HepG2 (cell line): ENCODE measurements around the gene HERC6. TPM values are rescaled to one million over a fixed set of nuclear protein-coding genes. Genes with fewer than 3 reads are reported as not detected.

Experiments
- ATAC-seq: fragments of 200-7000 bp; cut with Tn5 transposase; 3 replicates; pipeline ENCODE4 v1.9.1; 2020; ENCODE audit warnings: mild to moderate bottlenecking, moderate library complexity
- BruUV-seq: library from RNA; stranded (reverse); fragments of 400-500 nt; replicated peaks from 2 replicates; lab custom pipeline; 2021; lab: Mats Ljungman, UMichigan
- CTCF ChIA-PET: fragments of 300-600 bp; formaldehyde crosslinking; extraction: SDS; loops from one replicate; lab custom pipeline; 2021; ENCODE audit warnings: low total read pairs, inconsistent platforms, low intra/inter-chr PET ratio; lab: Yijun Ruan, JAX
- POLR2A ChIA-PET: fragments of 350-600 bp; sonication (Branson Sonifier 250); formaldehyde crosslinking; loops from one replicate; lab custom pipeline; 2020; ENCODE audit warnings: antibody characterized with exemption, inconsistent platforms; lab: Yijun Ruan, JAX
- DNase-seq: peaks from one replicate; pipeline ENCODE4 v3.0.0-alpha.2; 2015; ENCODE audit warnings: low spot score
- FAIRE-seq: peaks from 3 replicates; lab custom pipeline; 2011; peaks lifted over from hg19 to GRCh38; lab: Jason Lieb, UNC
- H2AFZ ChIP-seq: one replicate; pipeline ENCODE4 v1.6.1; 2011; ENCODE audit warnings: low read length, inconsistent platforms
- H3K27ac ChIP-seq: fragments of 300-600 bp; 3 replicates; pipeline ENCODE4 v1.8.0; 2011; ENCODE audit warnings: mixed run types, mild to moderate bottlenecking, mixed read lengths, low read length, inconsistent platforms; ENCODE audit not compliant: insufficient read depth; ENCODE audit errors: extremely low read length
- H3K27me3 ChIP-seq, 2 experiments: fragments of 200-600 bp in 1 of 2; 2 replicates in 1 of 2; 3 replicates in 1 of 2; pipeline versions ENCODE4 v1.6.0 to v1.8.0; 2011; ENCODE audit warnings: low read length in 2 of 2, mild to moderate bottlenecking in 2 of 2, moderate library complexity in 2 of 2, inconsistent platforms in 1 of 2; ENCODE audit not compliant: insufficient read depth in 2 of 2, control insufficient read depth in 1 of 2
- H3K36me3 ChIP-seq, 2 experiments: fragments of 200-600 bp in 1 of 2; replicated peaks in 1 of 2; 2 replicates in 1 of 2; 3 replicates in 1 of 2; pipeline versions ENCODE4 v1.5.1 to v1.8.0; 2011; ENCODE audit warnings: low read length in 2 of 2, inconsistent platforms in 1 of 2; ENCODE audit not compliant: insufficient read depth in 2 of 2, control insufficient read depth in 1 of 2
- H3K4me1 ChIP-seq: 2 replicates; pipeline ENCODE4 v1.5.1; 2012; ENCODE audit warnings: low read length, inconsistent platforms; ENCODE audit not compliant: insufficient read depth
- H3K4me2 ChIP-seq: 2 replicates; pipeline ENCODE4 v1.6.0; 2011; ENCODE audit warnings: low read depth, low read length, inconsistent platforms
- H3K4me3 ChIP-seq, 3 experiments: fragments of 200-600 bp in 1 of 3; sonication (generic), shearing (Covaris generic) in 1 of 3; replicated peaks in 1 of 3; 2 replicates each; pipeline ENCODE4 v1.5.1; 2011 to 2016; ENCODE audit warnings: low read length in 3 of 3, inconsistent platforms in 2 of 3, low read depth in 2 of 3, mild to moderate bottlenecking in 2 of 3, control low read depth in 1 of 3, mixed read lengths in 1 of 3; ENCODE audit not compliant: insufficient read depth in 1 of 3
- H3K79me2 ChIP-seq: one replicate; pipeline ENCODE4 v1.6.1; 2011; ENCODE audit warnings: low read length, inconsistent platforms; ENCODE audit not compliant: insufficient read depth
- H3K9ac ChIP-seq: 2 replicates; pipeline ENCODE4 v1.6.0; 2011; ENCODE audit warnings: mild to moderate bottlenecking, low read depth, low read length, inconsistent platforms; ENCODE audit not compliant: insufficient read depth
- H3K9me3 ChIP-seq: 2 replicates; pipeline ENCODE4 v1.5.1; 2012; ENCODE audit warnings: mild to moderate bottlenecking, low read length
- H4K20me1 ChIP-seq: 2 replicates; pipeline ENCODE4 v1.6.0; 2011; ENCODE audit warnings: inconsistent platforms, mild to moderate bottlenecking, low read length, moderate library complexity; ENCODE audit not compliant: insufficient read depth
- GLI4 ChIP-seq: sonication (generic); formaldehyde crosslinking; IDR thresholded peaks from 2 replicates; pipeline ENCODE4 v1.5.1; 2020; ENCODE audit warnings: missing genetic modification reagents, mild to moderate bottlenecking, moderate library complexity, borderline replicate concordance
- SIN3B ChIP-seq: fragments of 150-350 bp; IDR thresholded peaks from 2 replicates; pipeline ENCODE4 v1.6.1; 2014; ENCODE audit warnings: low read length
- TOE1 ChIP-seq: sonication (generic); formaldehyde crosslinking; IDR thresholded peaks from 2 replicates; pipeline ENCODE4 v1.4.0; 2020; ENCODE audit warnings: mild to moderate bottlenecking, missing genetic modification reagents
- ZNF124 ChIP-seq: sonication (generic); formaldehyde crosslinking; IDR thresholded peaks from 2 replicates; pipeline ENCODE4 v1.4.0; 2020; ENCODE audit warnings: missing genetic modification reagents
- ZNF274 ChIP-seq: sonication (generic); formaldehyde crosslinking; IDR thresholded peaks from 2 replicates; pipeline ENCODE4 v1.5.1; 2020; ENCODE audit warnings: mild to moderate bottlenecking, missing genetic modification reagents
- ZNF460 ChIP-seq: sonication (generic); formaldehyde crosslinking; IDR thresholded peaks from 2 replicates; pipeline ENCODE4 v1.5.1; 2020; ENCODE audit warnings: missing genetic modification reagents, mild to moderate bottlenecking, borderline replicate concordance
- ZNF644 ChIP-seq: IDR thresholded peaks from 2 replicates; pipeline ENCODE4 v1.6.1; 2016; ENCODE audit warnings: low read depth
- ZNF891 ChIP-seq: sonication (generic); formaldehyde crosslinking; IDR thresholded peaks from 2 replicates; pipeline ENCODE4 v1.5.0; 2020; ENCODE audit warnings: mild to moderate bottlenecking, missing genetic modification reagents
- WGBS: methylation state at CpG from one replicate; pipeline ENCODE4 v1.1.6; 2017; ENCODE audit warnings: low lambda C conversion rate; 5-methylcytosine and 5-hydroxymethylcytosine counted together
- in situ Hi-C: cut with HindIII; loops from 2 replicates; pipeline ENCODE4 v1.10.0; 2017; ENCODE audit warnings: low pct_unique_long_range_greater_than_20kb; ENCODE audit not compliant: extremely low pct_ligation_motif_present
- intact Hi-C: fragments of 100-400 bp; cut with micrococcal nuclease; formaldehyde crosslinking; loops from one replicate; pipeline ENCODE4 v1.10.0; 2022; ENCODE audit not compliant: unreplicated experiment
- polyA plus RNA-seq, 8 experiments: library from polyadenylated mRNA; depleted of rRNA in 3 of 8; stranded (reverse) in 7 of 8; unstranded in 1 of 8; fragments of >200 nt; fragmentation: Illumina TruSeq in 4 of 8; extraction: Trizol in 4 of 8; gene quantifications; 2 replicates each; pipeline versions ENCODE4 v1.2.1 to v1.2.3, GENCODE V29; 2011 to 2016; ENCODE audit warnings: low read depth in 4 of 8, missing spikeins in 1 of 8, mixed read lengths in 1 of 8; ENCODE audit not compliant: insufficient read depth in 1 of 8
- total RNA-seq, 5 experiments: library from RNA; depleted of rRNA; stranded (reverse); fragments of >200 nt; fragmentation: Illumina TruSeq; extraction: Trizol; gene quantifications; 2 replicates each; pipeline ENCODE4 v1.2.3, GENCODE V29; 2016; ENCODE audit warnings: low read depth in 1 of 5
- TF ChIP-seq, protein P1 (sequence below): sonication (generic); formaldehyde crosslinking; IDR thresholded peaks from one replicate; pipeline ENCODE4 v1.5.1; 2020; ENCODE audit warnings: mild to moderate bottlenecking, missing genetic modification reagents; ENCODE audit errors: not compliant biosample characterization
- TF ChIP-seq, protein P2 (sequence below): sonication (generic); formaldehyde crosslinking; IDR thresholded peaks from 2 replicates; pipeline ENCODE4 v1.9.0; 2021; ENCODE audit warnings: missing genetic modification reagents, mild to moderate bottlenecking, borderline replicate concordance
- TF ChIP-seq, protein P3 (sequence below): sonication (generic); formaldehyde crosslinking; IDR thresholded peaks from 2 replicates; pipeline ENCODE4 v1.4.0; 2020; ENCODE audit warnings: low read depth, mild to moderate bottlenecking, missing genetic modification reagents
- TF ChIP-seq, protein P4 (sequence below): sonication (generic); formaldehyde crosslinking; IDR thresholded peaks from 2 replicates; pipeline ENCODE4 v1.5.0; 2020; ENCODE audit warnings: missing genetic modification reagents

The HERC6 gene
- total and polyA plus RNA-seq, 2 of the 13 experiments (the other 11 are each of a cell fraction or from before 2014, with no cell fraction given) = 0.50 to 2.0 TPM

DNA sequence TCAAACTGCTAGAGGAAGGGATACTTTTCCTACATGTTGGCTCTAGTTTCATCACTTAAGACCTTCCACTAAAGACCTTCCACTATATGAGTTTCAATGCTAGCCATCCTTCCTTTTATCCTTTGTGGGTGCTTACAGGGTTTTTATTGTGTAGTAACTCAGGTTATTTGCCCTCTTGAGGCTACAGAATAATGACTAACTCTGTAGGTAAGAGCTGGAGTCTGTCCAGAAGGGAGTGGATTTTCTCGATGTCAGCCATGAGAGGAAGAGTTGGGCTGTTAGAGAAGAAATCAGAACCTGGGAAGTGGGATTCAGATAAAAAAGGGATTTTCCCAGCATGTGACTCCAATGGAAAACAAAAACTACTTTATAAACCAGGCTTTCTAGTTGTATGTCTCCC lies 50.7 kb downstream of the HERC6 start:
- intact Hi-C loops (no loop called here), in situ Hi-C loops (no loop called here)
- Histone ChIP-seq H3K79me2 (no peaks in the 10 kb centered on the region), H3K36me3 (no peaks in the 10 kb centered on the region), H4K20me1 (no peaks in the 10 kb centered on the region), H3K27ac (no peak overlapping the region), H3K4me2 (no peak overlapping the region), H3K4me1 (no peaks in the 10 kb centered on the region), H3K9ac (no peak overlapping the region), H3K4me3 (no peak overlapping the region), H3K27me3 (no peaks in the 10 kb centered on the region), H3K9me3 (peaks cover 9% of the 10 kb centered on the region; the same call in 1 of the 2 replicates), H2AFZ (no peak overlapping the region)
- POLR2A ChIA-PET = no interaction called here
- WGBS = 0% methylated on average over 1 of the region's 1 CpG
- ATAC-seq = no peak
- no peak for FAIRE-seq
- CTCF ChIA-PET = no interaction called here
- no peak for DNase-seq
- BruUV-seq = no TSS peak
- TF ChIP-seq SIN3B (no peak), TOE1 (CRISPR knock-in tag) (no peak), ZNF644 (CRISPR knock-in tag) (no peak), ZNF124 (no peak), ZNF891 (no peak), ZNF274 (no peak), GLI4 (CRISPR knock-in tag) (no peak), ZNF460 (no peak)
- TF ChIP-seq, protein P1, sequence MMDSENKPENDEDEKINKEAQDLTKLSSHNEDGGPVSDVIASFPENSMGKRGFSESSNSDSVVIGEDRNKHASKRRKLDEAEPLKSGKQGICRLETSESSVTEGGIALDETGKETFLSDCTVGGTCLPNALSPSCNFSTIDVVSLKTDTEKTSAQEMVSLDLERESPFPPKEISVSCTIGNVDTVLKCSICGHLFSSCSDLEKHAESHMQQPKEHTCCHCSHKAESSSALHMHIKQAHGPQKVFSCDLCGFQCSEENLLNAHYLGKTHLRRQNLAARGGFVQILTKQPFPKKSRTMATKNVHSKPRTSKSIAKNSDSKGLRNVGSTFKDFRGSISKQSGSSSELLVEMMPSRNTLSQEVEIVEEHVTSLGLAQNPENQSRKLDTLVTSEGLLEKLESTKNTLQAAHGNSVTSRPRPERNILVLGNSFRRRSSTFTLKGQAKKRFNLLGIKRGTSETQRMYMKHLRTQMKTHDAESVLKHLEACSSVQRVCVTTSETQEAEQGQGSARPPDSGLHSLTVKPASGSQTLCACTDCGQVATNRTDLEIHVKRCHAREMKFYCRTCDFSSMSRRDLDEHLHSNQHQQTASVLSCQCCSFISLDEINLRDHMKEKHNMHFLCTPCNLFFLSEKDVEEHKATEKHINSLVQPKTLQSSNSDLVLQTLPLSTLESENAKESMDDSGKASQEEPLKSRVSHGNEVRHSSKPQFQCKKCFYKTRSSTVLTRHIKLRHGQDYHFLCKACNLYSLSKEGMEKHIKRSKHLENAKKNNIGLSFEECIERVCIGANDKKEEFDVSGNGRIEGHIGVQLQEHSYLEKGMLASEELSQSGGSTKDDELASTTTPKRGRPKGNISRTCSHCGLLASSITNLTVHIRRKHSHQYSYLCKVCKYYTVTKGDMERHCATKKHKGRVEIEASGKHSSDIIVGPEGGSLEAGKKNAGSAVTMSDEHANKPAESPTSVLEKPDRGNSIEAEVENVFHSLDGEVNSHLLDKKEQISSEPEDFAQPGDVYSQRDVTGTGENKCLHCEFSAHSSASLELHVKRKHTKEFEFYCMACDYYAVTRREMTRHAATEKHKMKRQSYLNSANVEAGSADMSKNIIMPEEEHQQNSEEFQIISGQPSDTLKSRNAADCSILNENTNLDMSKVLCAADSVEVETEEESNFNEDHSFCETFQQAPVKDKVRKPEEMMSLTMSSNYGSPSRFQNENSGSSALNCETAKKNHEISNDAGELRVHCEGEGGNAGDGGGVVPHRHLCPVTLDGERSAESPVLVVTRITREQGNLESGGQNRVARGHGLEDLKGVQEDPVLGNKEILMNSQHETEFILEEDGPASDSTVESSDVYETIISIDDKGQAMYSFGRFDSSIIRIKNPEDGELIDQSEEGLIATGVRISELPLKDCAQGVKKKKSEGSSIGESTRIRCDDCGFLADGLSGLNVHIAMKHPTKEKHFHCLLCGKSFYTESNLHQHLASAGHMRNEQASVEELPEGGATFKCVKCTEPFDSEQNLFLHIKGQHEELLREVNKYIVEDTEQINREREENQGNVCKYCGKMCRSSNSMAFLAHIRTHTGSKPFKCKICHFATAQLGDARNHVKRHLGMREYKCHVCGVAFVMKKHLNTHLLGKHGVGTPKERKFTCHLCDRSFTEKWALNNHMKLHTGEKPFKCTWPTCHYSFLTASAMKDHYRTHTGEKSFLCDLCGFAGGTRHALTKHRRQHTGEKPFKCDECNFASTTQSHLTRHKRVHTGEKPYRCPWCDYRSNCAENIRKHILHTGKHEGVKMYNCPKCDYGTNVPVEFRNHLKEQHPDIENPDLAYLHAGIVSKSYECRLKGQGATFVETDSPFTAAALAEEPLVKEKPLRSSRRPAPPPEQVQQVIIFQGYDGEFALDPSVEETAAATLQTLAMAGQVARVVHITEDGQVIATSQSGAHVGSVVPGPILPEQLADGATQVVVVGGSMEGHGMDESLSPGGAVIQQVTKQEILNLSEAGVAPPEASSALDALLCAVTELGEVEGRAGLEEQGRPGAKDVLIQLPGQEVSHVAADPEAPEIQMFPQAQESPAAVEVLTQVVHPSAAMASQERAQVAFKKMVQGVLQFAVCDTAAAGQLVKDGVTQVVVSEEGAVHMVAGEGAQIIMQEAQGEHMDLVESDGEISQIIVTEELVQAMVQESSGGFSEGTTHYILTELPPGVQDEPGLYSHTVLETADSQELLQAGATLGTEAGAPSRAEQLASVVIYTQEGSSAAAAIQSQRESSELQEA (CRISPR knock-in tag) = no peak
- TF ChIP-seq, protein P2, sequence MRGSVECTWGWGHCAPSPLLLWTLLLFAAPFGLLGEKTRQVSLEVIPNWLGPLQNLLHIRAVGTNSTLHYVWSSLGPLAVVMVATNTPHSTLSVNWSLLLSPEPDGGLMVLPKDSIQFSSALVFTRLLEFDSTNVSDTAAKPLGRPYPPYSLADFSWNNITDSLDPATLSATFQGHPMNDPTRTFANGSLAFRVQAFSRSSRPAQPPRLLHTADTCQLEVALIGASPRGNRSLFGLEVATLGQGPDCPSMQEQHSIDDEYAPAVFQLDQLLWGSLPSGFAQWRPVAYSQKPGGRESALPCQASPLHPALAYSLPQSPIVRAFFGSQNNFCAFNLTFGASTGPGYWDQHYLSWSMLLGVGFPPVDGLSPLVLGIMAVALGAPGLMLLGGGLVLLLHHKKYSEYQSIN (CRISPR knock-in tag) = no peak
- TF ChIP-seq, protein P3, sequence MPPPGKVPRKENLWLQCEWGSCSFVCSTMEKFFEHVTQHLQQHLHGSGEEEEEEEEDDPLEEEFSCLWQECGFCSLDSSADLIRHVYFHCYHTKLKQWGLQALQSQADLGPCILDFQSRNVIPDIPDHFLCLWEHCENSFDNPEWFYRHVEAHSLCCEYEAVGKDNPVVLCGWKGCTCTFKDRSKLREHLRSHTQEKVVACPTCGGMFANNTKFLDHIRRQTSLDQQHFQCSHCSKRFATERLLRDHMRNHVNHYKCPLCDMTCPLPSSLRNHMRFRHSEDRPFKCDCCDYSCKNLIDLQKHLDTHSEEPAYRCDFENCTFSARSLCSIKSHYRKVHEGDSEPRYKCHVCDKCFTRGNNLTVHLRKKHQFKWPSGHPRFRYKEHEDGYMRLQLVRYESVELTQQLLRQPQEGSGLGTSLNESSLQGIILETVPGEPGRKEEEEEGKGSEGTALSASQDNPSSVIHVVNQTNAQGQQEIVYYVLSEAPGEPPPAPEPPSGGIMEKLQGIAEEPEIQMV = no peak
- TF ChIP-seq, protein P4, sequence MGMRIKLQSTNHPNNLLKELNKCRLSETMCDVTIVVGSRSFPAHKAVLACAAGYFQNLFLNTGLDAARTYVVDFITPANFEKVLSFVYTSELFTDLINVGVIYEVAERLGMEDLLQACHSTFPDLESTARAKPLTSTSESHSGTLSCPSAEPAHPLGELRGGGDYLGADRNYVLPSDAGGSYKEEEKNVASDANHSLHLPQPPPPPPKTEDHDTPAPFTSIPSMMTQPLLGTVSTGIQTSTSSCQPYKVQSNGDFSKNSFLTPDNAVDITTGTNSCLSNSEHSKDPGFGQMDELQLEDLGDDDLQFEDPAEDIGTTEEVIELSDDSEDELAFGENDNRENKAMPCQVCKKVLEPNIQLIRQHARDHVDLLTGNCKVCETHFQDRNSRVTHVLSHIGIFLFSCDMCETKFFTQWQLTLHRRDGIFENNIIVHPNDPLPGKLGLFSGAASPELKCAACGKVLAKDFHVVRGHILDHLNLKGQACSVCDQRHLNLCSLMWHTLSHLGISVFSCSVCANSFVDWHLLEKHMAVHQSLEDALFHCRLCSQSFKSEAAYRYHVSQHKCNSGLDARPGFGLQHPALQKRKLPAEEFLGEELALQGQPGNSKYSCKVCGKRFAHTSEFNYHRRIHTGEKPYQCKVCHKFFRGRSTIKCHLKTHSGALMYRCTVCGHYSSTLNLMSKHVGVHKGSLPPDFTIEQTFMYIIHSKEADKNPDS (CRISPR knock-in tag) = no peak
